Trophoblast cell (in vitro differentiated cells and primary cell): ENCODE results near the gene DIAPH3.
A peak's percentile ranks its signal among the peaks of the same experiment; 100 is the strongest.

Source experiments
- DNase-seq, 2 donors: peaks; one replicate each; pipeline ENCODE4 v3.0.0-alpha.2; 2016
- H2AFZ ChIP-seq: 2 replicates; pipeline ENCODE4 v1.6.1; 2013; ENCODE audit warnings: low read length, moderate library complexity, mild to moderate bottlenecking; ENCODE audit not compliant: insufficient read depth, poor library complexity
- H2AK5ac ChIP-seq: 2 replicates; pipeline ENCODE4 v1.6.1; 2013; ENCODE audit warnings: mild to moderate bottlenecking, low read length
- H2BK120ac ChIP-seq: 2 replicates; pipeline ENCODE4 v1.6.1; 2013; ENCODE audit warnings: low read length, mild to moderate bottlenecking, moderate library complexity; ENCODE audit not compliant: insufficient read depth, poor library complexity
- H2BK12ac ChIP-seq: 2 replicates; pipeline ENCODE4 v1.6.1; 2013; ENCODE audit warnings: mild to moderate bottlenecking, low read length, moderate library complexity
- H2BK5ac ChIP-seq: 2 replicates; pipeline ENCODE4 v1.6.1; 2013; ENCODE audit warnings: low read length, low read depth, moderate library complexity, mild to moderate bottlenecking; ENCODE audit not compliant: poor library complexity
- H3K14ac ChIP-seq: 2 replicates; pipeline ENCODE4 v1.6.1; 2013; ENCODE audit warnings: mild to moderate bottlenecking, low read length
- H3K18ac ChIP-seq: 2 replicates; pipeline ENCODE4 v1.6.1; 2013; ENCODE audit warnings: mild to moderate bottlenecking, low read length
- H3K23ac ChIP-seq: 2 replicates; pipeline ENCODE4 v1.6.1; 2013; ENCODE audit warnings: low read length
- H3K27ac ChIP-seq: 2 replicates; pipeline ENCODE4 v1.5.1; 2013; ENCODE audit warnings: low read depth, mild to moderate bottlenecking, inconsistent platforms, low read length, moderate library complexity
- H3K27me3 ChIP-seq: 2 replicates; pipeline ENCODE4 v1.6.1; 2013; ENCODE audit warnings: inconsistent platforms, mild to moderate bottlenecking, low read length, moderate library complexity; ENCODE audit not compliant: insufficient read depth
- H3K36me3 ChIP-seq, 2 experiments: 1 replicate in 1 of 2; 2 replicates in 1 of 2; pipeline ENCODE4 v1.6.1; 2013; ENCODE audit warnings: low read length in 2 of 2, mild to moderate bottlenecking in 2 of 2, moderate library complexity in 1 of 2; ENCODE audit not compliant: insufficient read depth in 2 of 2, control insufficient read depth in 1 of 2
- H3K4ac ChIP-seq: 2 replicates; pipeline ENCODE4 v1.6.1; 2013; ENCODE audit warnings: low read depth, mild to moderate bottlenecking, low read length, moderate library complexity
- H3K4me1 ChIP-seq, 2 experiments: 1 replicate in 1 of 2; 2 replicates in 1 of 2; pipeline ENCODE4 v1.6.1; 2013; ENCODE audit warnings: low read length in 2 of 2, mild to moderate bottlenecking in 2 of 2, moderate library complexity in 1 of 2; ENCODE audit not compliant: insufficient read depth in 2 of 2, control insufficient read depth in 1 of 2
- H3K4me2 ChIP-seq: 2 replicates; pipeline ENCODE4 v1.6.1; 2013; ENCODE audit warnings: inconsistent platforms, mild to moderate bottlenecking, low read length, moderate library complexity
- H3K4me3 ChIP-seq: 2 replicates; pipeline ENCODE4 v1.5.1; 2013; ENCODE audit warnings: mild to moderate bottlenecking, low read depth, low read length, inconsistent platforms
- H3K79me1 ChIP-seq: one replicate; pipeline ENCODE4 v1.6.1; 2013; ENCODE audit warnings: low read length
- H3K79me2 ChIP-seq: 2 replicates; pipeline ENCODE4 v1.6.1; 2013; ENCODE audit warnings: low read length, mild to moderate bottlenecking; ENCODE audit not compliant: control insufficient read depth, insufficient read depth, poor library complexity
- H3K9ac ChIP-seq: 2 replicates; pipeline ENCODE4 v1.6.1; 2013; ENCODE audit warnings: mild to moderate bottlenecking, low read length
- H3K9me3 ChIP-seq: 2 replicates; pipeline ENCODE4 v1.6.1; 2013; ENCODE audit warnings: low read depth, mild to moderate bottlenecking, control low read depth, inconsistent platforms, low read length; ENCODE audit not compliant: insufficient read depth
- H4K12ac ChIP-seq: 2 replicates; pipeline ENCODE4 v1.6.1; 2013; ENCODE audit warnings: low read depth, mild to moderate bottlenecking, low read length, moderate library complexity
- H4K8ac ChIP-seq: 2 replicates; pipeline ENCODE4 v1.6.1; 2013; ENCODE audit warnings: low read depth, mild to moderate bottlenecking, low read length, moderate library complexity
- H4K91ac ChIP-seq: one replicate; pipeline ENCODE4 v1.6.1; 2013; ENCODE audit warnings: low read depth, mild to moderate bottlenecking, low read length, moderate library complexity
- WGBS: extraction: QIAGEN DNeasy Blood & Tissue Kit; methylation state at CpG from one replicate; pipeline ENCODE4 v1.1.7; 2013; ENCODE audit warnings: missing lambda C conversion rate; ENCODE audit not compliant: insufficient read length, insufficient coverage; ENCODE audit errors: extremely low coverage; 5-methylcytosine and 5-hydroxymethylcytosine counted together

The DIAPH3 gene

DNA sequence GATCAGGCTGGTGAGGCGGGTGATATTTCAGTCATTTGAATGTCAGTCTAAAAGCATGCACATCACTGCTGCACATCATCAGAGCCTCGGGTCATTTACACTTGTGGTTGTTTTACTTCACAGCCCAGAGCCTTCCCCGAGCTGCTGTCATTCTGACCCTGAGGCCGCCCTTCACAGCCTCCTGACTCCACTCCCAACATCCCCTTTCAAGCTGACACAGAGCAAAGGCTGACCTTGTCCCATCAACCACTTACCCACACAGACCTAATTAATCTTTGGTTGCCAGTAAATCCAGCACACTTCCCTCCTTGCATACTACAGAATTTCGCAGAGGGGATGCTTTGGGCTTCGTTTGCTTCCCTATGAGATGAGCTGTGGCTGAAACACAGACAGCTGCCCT, 528.1 kb downstream of the DIAPH3 start:
- no peak overlapping the region for H4K12ac ChIP-seq
- DNase-seq = peak in 1 of 2 donors; percentile 30
- no peak overlapping the region for H3K27ac ChIP-seq
- H2BK12ac ChIP-seq = no peak overlapping the region
- no peak overlapping the region for H3K14ac ChIP-seq
- no peak overlapping the region for H3K4me3 ChIP-seq
- no CpG with 5 or more reads among the region's 6 CpGs for WGBS
- H3K9me3 ChIP-seq = no peaks in the 10 kb centered on the region
- no peak overlapping the region for H3K18ac ChIP-seq
- H3K4me2 ChIP-seq = no peak overlapping the region
- no peak overlapping the region for H4K8ac ChIP-seq
- no peak overlapping the region for H2AK5ac ChIP-seq
- H3K4ac ChIP-seq = no peak overlapping the region
- no peaks in the 10 kb centered on the region for H3K79me2 ChIP-seq
- no peak overlapping the region for H3K9ac ChIP-seq
- H2BK120ac ChIP-seq = no peak overlapping the region
- H2AFZ ChIP-seq = no peak overlapping the region
- no peaks in the 10 kb centered on the region for H3K79me1 ChIP-seq
- peaks cover 2% of the 10 kb centered on the region in 2 experiments for H3K4me1 ChIP-seq
- H3K36me3 ChIP-seq = no peaks in the 10 kb centered on the region
- no peak overlapping the region for H2BK5ac ChIP-seq
- H3K23ac ChIP-seq = no peak overlapping the region
- no peak overlapping the region for H4K91ac ChIP-seq
- no peaks in the 10 kb centered on the region for H3K27me3 ChIP-seq

GRCh38 chr13:59633290-59633689, 530.4 kb downstream of the DIAPH3 start:
- H2AK5ac ChIP-seq = no peak overlapping the region
- no peaks in the 10 kb centered on the region for H3K9me3 ChIP-seq
- H3K4me2 ChIP-seq = no peak overlapping the region
- no peak overlapping the region for H2BK5ac ChIP-seq
- no peak overlapping the region for H3K14ac ChIP-seq
- H3K27me3 ChIP-seq = no peaks in the 10 kb centered on the region
- H2BK120ac ChIP-seq = peak overlapping the region; percentile 30
- peaks cover 2% of the 10 kb centered on the region in 2 experiments for H3K4me1 ChIP-seq
- no peaks in the 10 kb centered on the region for H3K79me2 ChIP-seq
- DNase-seq = no peak
- H3K4me3 ChIP-seq = no peak overlapping the region
- no peaks in the 10 kb centered on the region for H3K36me3 ChIP-seq
- H3K9ac ChIP-seq = no peak overlapping the region
- no peak overlapping the region for H2AFZ ChIP-seq
- no CpG with 5 or more reads among the region's 9 CpGs for WGBS
- no peak overlapping the region for H4K8ac ChIP-seq
- no peak overlapping the region for H3K27ac ChIP-seq
- no peak overlapping the region for H3K4ac ChIP-seq
- no peak overlapping the region for H2BK12ac ChIP-seq
- no peaks in the 10 kb centered on the region for H3K79me1 ChIP-seq
- no peak overlapping the region for H4K12ac ChIP-seq
- H3K18ac ChIP-seq = no peak overlapping the region
- H4K91ac ChIP-seq = no peak overlapping the region
- H3K23ac ChIP-seq = no peak overlapping the region

DNA sequence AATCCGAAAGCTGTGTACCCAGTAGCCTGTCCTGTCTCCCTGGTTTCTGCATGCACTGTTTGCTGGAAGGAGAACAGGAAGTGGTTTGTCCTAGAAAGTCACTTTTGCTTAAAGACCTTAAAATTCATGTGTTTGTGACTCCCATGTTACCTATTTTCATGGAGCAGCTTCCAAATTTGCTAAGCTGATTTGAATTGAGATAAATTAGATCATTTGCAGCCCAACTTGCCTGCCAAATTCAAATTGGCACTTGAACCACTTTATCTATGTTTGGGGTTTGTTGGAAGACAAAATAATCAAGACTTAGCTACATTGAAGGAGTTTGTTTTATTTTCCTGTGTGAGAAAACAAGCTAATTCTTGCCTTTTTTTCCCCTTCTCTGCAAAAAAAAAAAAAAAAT, 532.5 kb downstream of the DIAPH3 start:
- no peaks in the 10 kb centered on the region for H3K79me1 ChIP-seq
- no peaks in the 10 kb centered on the region for H3K36me3 ChIP-seq
- no peak overlapping the region for H2AK5ac ChIP-seq
- H3K27ac ChIP-seq = no peak overlapping the region
- no peak overlapping the region for H4K12ac ChIP-seq
- no peak overlapping the region for H2BK120ac ChIP-seq
- H3K79me2 ChIP-seq = no peaks in the 10 kb centered on the region
- no peak overlapping the region for H2BK12ac ChIP-seq
- H2BK5ac ChIP-seq = no peak overlapping the region
- no CpG with 5 or more reads among the region's 1 CpG for WGBS
- H3K4ac ChIP-seq = no peak overlapping the region
- H4K91ac ChIP-seq = no peak overlapping the region
- H3K9ac ChIP-seq = no peak overlapping the region
- peaks cover 2% of the 10 kb centered on the region in 2 experiments for H3K4me1 ChIP-seq
- no peaks in the 10 kb centered on the region for H3K9me3 ChIP-seq
- no peak for DNase-seq
- no peak overlapping the region for H3K23ac ChIP-seq
- H3K27me3 ChIP-seq = no peaks in the 10 kb centered on the region
- no peak overlapping the region for H3K14ac ChIP-seq
- H2AFZ ChIP-seq = no peak overlapping the region
- no peak overlapping the region for H3K18ac ChIP-seq
- no peak overlapping the region for H4K8ac ChIP-seq
- H3K4me3 ChIP-seq = no peak overlapping the region
- H3K4me2 ChIP-seq = no peak overlapping the region

DNA sequence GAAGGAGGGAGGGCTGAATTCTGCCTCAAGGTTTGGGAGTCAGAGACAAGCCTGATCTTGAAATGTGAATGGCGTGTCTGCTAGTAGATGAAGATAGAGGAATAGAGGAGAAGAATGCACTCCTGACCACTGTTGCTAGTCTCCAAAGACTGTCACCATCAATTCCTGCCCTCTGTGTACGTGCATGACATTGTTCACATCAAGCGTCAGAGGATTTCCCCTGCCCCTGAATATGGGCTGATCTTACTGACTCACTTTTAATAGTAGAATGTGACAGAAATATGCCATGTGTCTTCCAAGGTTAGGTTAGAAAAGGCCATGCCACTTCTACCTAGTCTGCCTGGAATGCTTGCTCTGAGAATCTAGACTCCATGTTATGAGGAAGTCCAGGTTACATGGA, 538.6 kb downstream of the DIAPH3 start:
- no peak overlapping the region for H3K23ac ChIP-seq
- no CpG with 5 or more reads among the region's 3 CpGs for WGBS
- H2BK5ac ChIP-seq = no peak overlapping the region

More for the DNA sequence above, 538.6 kb downstream of the DIAPH3 start:
- H3K4ac ChIP-seq = no peak overlapping the region
- no peak overlapping the region for H3K14ac ChIP-seq
- H3K36me3 ChIP-seq = no peaks in the 10 kb centered on the region
- no peaks in the 10 kb centered on the region for H3K27me3 ChIP-seq
- H4K12ac ChIP-seq = no peak overlapping the region
- H2AFZ ChIP-seq = no peak overlapping the region
- H2BK12ac ChIP-seq = peak overlapping the region; percentile 23
- no peak overlapping the region for H2BK120ac ChIP-seq
- peaks cover 0 to 4% of the 10 kb centered on the region in 2 experiments for H3K4me1 ChIP-seq
- no peaks in the 10 kb centered on the region for H3K79me1 ChIP-seq
- H3K9me3 ChIP-seq = no peaks in the 10 kb centered on the region
- no peak overlapping the region for H4K8ac ChIP-seq
- no peak overlapping the region for H3K18ac ChIP-seq
- H3K9ac ChIP-seq = no peak overlapping the region
- no peak overlapping the region for H3K4me3 ChIP-seq
- H4K91ac ChIP-seq = no peak overlapping the region
- H3K79me2 ChIP-seq = no peaks in the 10 kb centered on the region
- peak; percentile 72 to 86 for DNase-seq
- no peak overlapping the region for H3K27ac ChIP-seq
- no peak overlapping the region for H2AK5ac ChIP-seq
- H3K4me2 ChIP-seq = peak overlapping the region; percentile 6
